Ammon's horn (tissue), 1 donor: ENCODE measurements around the gene TBCD.
"Not testable (repeated sequence)": the region's sequence is repeated elsewhere in the genome, so short reads cannot be mapped to it uniquely, and the experiment has no call there.

Experiments used
- DNase-seq: peaks from one replicate; pipeline ENCODE4 v3.0.0-alpha.2; 2016; ENCODE audit warnings: low spot score

Gene TBCD

GRCh38 chr17:82940226-82941020, 188.6 kb downstream of the TBCD start:
- DNase-seq, result no peak

DNA sequence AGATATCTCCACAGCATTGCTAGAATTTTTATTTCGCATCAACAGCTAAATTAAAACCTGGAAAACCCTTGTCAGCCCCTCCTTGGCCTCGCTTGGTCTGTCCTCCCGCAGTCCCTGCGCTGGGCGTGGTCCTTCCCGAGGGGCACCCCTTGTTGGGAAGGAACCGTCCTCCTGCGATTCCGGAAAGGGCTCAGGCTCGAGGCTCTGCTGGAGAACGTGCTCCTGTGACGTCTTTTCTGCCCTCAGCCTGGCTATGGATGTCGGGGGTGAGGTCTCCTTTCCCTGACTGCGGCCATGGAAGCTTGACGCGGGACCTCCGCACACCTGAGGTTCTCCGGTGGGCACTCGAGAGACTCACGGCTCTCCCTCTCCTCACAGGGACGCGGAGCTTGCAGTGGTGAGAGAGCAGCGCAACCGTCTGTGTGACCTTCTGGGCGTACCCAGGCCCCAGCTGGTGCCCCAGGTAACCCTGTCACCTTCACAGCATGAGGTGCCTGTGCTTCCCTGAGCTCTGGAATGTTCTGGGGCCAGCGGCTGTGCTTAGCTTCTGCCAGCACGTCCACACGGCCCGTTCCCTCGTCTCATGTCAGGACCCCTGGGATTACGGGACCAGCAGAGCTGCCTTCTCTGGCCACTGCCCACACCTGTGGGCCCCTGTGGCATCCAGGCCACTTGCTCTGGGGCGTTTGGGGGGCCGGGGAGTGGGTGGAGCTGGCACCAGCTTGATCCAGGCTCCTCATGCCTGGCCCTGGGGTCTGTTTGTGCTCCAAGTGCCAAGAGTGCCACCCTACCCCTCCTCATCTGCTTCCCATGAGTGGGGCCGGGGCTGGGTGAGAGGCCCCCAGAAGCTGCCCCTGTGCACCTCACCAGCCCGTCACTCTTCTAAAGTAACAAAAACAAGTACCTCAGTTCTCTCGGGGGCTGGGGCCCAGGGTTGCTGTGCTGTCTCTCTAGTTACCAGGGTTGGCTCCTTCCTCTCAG, 189.4 kb downstream of the TBCD start:
- no peak for DNase-seq

DNA sequence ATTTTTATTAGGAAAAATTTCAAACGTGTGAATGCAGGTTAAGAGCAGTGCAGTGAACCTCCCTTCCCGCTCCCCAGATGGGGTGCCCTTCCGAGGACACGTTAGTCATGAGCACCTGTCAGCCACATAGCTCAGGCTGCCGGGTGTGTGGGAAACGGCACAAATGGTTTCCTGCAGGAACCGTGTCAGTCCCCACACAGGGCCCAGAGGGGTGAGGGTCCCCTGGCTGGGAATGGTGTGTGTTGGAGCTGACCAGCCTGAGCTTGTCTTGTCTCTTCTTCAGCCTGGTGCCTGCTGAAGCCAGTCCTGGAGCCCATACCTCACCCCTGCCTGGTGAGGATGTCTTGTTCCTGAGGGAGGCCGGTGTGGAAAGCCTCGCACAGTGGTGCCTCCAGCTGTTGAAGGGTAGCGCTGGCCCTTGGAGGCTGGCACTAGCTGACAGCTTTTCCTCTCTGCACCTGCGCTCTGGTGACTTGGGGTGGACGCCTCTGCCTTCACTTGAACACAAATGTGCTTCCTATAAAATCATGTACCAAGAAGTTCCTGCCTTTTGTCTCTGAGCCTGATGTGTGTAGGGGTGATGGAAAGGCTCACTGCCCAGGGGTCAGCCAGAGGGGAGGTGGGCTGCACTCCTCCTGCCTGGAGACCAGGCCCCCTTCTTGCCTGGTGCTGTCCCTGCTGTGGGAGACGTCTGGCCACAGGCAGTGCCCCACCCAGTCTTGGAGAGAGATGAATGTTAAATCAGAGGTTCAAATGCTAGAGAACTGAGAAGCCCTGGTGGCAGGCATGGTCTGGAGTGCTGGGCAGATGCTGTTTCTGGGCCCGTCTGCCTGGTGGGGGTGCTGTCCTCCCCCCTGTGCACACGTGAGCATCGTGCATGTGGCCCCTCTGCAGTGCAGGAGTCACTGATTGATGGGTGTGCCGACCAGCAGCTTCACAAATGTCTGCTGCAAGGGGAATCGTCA, 190.6 kb downstream of the TBCD start:
- no peak for DNase-seq

GRCh38 chr17:82943339-82943738, 191.5 kb downstream of the TBCD start:
- no peak for DNase-seq

DNA sequence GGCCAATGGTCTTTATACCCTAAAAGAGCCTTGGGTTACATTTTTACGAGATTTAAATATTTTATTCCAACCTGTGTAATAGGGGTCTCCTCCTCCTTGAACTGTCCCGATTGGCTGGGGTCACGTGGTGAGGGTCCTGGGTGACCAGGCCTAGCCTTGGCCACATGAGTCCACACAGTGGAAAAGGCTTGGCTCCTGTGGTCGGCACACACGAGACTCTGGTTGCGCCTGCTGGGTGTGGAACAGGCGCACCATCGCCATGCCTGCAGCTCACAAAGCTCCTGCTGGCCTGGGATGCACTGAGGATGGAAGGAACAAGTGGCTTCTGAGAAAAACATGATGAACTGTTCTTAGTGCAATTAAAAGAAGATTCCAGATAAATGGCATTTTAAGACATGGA, 191.9 kb downstream of the TBCD start:
- DNase-seq, result no peak

GRCh38 chr17:82944990-82945389, 193.1 kb downstream of the TBCD start:
- DNase-seq, result no peak

DNA sequence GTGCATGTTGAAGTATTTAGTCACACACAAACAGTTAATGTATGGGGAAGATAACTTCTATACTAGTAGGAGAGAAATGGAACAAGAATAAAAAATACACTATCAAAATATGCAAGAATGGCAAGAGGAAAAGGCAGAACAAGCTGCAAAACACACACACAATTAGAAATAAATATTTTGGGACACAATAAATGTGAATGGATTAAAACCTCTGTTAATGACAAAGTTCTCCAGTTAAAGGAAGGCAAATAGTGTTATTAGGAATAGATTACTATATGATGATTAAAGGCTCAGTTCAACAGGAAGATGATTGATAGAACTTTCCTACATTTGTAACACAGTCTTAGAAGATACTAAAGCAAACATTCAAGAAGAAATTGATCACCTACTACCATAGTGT, 194.2 kb downstream of the TBCD start:
- no peak for DNase-seq

DNA sequence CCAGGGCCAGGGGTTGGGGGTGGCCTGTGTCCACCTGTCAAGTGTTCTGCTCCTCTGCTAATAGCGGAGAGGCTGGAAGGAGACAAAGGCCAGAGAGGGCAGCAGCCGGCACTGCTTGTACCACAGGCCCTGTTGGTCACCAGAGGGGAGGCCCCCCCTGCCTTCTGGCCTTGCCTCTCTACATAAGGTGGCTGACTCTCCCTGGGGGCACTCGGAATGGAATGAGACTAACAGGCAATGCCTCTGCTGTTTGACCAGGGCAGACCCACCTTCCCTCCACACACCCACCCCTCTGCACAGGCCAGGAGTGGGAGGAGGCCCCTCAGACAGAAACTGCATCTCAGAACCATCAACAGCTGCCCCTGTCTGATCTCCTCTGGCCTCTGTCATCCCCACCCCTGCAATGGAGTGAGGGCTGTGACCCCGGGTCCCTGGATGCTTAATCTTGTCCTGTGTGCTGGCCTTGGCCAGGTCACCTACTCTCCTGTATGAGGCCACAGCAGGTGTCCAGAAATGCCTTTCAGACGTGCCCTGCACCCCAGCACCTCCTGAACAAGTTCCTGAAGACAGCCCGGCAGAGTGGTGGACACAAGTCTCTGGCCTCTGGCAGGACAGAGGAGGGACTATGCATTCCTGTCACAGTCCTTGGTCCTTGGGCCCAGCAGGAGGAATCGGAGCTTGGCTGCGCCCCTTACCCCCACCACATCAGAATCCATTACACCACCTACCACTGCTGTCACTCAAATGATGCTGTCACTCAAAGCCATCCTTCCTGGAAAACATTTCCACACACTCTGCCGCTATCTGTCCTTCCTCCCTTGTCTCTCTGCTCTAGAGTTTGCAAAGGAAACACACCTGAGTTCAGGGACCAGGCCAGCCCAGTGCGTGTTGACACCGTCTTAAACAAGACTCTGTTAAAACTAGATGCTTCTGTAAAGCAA, 195.5 kb downstream of the TBCD start:
- DNase-seq, result no peak

DNA sequence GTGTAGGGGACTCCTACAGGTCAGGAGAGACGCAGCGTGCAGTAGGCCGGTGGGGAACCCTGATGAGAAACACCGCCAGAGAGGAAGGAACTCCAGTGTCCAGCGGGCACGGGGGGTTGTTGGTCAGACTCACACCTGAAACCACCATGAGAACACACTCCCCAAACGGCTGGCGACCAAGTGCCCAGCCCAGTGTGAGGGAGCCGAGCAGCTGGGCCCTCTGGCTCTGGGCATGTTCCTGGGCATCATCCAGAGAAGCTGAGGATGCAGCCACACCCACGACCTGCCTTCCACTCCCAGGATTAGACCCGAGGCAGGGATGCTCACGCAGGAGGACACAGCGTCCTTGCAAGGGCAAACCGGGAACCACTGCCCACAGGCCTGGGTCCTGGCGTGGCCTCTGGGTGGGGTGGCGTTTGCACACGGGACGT, 196.2 kb downstream of the TBCD start:
- DNase-seq, result no peak

- DNase-seq, result no peak
Measured at GRCh38 chr17:82948957-82949356, 197.1 kb downstream of the TBCD start.

GRCh38 chr17:82949361-82949760, 197.5 kb downstream of the TBCD start:
- DNase-seq, result no peak

DNA sequence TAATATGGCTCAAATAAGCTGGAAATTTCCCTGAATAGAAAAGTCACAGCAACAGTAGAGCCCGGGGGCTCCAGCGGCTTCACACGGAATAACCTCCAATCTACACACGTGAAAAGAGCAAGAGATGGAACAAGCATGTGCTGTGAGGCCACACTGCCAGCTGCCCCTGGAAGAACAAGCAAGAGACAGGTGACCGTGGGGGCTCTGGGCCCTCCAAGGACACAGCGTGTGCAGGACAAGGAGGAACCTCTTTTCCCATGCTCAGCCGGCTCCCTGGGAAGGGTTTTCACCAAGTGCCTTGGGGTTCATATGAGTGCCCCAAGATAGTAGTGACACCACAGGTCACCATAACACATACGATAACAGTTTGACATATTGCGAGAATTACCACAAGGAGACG, 198.1 kb downstream of the TBCD start:
- DNase-seq, result no peak

DNA sequence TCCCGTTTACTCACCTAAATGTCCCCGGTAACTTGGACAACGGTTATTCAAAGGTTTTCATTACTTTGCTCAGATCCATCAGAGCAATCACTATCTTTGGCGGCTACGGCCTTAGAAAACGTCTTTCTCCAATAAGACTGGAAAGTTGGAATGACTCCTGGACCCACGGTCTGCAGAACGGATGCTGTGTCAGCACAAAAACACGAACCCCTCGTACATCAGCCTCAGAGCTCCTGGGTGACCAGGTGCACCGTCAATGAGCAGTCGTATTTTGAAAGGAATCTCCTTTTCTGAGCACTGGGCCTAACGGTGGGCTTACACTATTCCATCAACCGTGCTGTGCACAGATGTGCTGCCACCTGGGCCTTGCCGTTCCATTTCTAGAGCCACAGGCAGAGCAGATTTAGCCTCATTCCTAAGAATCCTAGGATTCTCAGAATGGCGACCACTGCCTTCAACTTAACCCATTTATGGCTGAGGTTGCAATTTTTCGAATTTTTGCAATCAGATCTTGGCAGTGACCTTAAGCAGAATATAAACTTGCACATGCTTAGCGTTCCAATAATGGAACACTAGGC, 198.7 kb downstream of the TBCD start:
- DNase-seq, result no peak

DNA sequence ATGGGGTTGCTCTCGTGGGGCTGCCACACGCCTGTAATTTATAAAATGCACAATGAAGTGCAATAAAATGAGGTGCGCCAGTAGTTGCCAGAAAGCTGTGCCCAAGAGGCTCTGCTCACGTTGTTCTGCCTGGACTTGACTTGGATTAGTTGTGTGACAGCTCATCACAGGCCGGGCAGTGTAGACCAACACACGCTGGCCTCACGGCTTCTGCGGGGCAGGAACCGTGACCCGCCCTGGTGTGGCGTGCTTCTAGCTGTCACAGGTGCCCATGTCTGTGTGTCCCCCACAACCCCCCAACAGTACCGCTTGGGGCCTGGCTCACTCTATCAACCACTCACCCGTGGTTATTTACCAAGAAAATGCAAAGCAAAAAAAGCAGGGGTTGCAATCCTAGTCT, 200.2 kb downstream of the TBCD start:
- no peak for DNase-seq

GRCh38 chr17:82955106-82955505, 203.2 kb downstream of the TBCD start:
- not testable (repeated sequence) for DNase-seq

DNA sequence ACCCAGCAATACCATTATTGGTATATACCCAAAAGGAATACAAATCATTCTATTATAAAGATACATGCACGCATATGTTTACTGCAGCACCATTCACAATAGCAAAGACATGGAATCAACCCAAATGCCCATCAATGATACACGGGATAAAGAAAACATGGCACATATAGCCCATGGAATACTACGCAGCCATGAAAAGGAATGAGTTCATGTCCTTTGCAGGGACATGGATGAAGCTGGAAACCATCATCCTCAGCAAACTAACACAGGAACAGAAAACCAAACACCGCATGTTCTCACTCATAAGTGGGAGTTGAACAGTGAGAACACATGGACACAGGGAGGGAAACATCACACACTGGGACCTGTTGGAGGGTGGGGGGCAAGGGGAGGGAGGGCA, 203.8 kb downstream of the TBCD start:
- not testable (repeated sequence) for DNase-seq

DNA sequence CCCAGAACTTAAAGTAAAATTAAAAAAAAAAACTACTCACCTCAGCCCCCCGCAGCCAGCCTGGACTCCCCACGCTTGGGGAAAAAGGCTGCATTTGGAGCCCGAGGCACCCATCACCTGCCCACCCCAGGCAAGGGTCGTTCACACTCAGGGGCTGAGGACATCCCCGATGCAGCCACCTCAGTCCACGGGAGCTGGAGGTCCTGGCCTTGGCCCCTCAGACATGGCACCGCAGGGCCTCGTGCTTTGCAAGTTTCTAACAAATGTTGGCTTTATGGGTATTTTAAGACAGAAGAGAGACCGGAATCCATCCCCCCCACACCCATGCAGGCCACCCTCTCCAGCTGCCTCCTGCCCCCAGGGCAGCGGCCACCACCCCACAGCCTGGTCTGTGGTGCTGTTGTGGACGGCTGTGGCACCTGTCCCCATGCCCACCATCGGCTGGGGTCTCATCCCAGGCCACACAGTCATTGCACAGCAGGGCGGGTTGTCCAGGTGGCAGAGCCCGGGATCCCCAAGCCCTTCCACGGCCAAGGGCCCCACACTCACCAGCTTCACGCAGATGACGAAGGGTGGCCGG, 204.4 kb downstream of the TBCD start:
- DNase-seq, result no peak

- no peak for DNase-seq
Measured at GRCh38 chr17:82956726-82957468, 205.0 kb downstream of the TBCD start.

DNA sequence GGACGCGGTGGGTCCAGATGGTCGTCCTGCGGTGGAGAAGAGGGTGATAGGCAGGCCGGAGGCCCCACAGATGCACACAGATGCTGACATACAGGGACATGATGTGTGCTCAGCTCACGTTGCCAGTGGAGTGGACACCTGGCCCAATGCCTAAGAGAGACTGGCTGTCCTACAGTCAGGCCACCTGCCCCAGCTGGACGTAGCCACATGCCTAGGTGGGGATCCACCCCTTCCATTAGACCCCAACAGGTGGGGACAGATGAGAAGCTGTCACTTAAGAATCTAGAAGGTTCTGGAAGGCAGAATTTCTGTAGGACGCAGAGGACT, 205.6 kb downstream of the TBCD start:
- no peak for DNase-seq
